ENCODE data around the gene SRGAP1. TPM values are rescaled to one million over a fixed set of nuclear protein-coding genes. Genes with fewer than 3 reads are reported as not detected.

SRGAP1 gene
- total and polyA plus RNA-seq, 2 of the 8 experiments (the other 6 are each of a cell fraction or from before 2014, with no cell fraction given) = 3.2 to 7.3 TPM

GRCh38 chr12:64186789-64187188 lies 342.3 kb downstream of the SRGAP1 start (continued):
- no peak for TF ChIP-seq CHD7 (IDR thresholded peaks at IDR 0.05; ENCODE audit: insufficient replicate concordance, low read length)
- TF ChIP-seq CHD1 (IDR thresholded peaks at IDR 0.05; ENCODE audit: low read depth, low read length) = no peak
- TF ChIP-seq CBX8 (IDR thresholded peaks at IDR 0.05; ENCODE audit: borderline replicate concordance, low read depth, low read length) = no peak
- TF ChIP-seq PHF8 (conservative IDR thresholded peaks at IDR 0.05; ENCODE audit: low read depth, low read length) = no peak
- TF ChIP-seq GABPA (IDR thresholded peaks at IDR 0.05; ENCODE audit: borderline replicate concordance, insufficient read depth, low read length) = no peak
- no peak for TF ChIP-seq CTBP2 (IDR thresholded peaks at IDR 0.05; ENCODE audit: borderline replicate concordance, insufficient read depth, insufficient read length, low read length)
- TF ChIP-seq TBP (IDR thresholded peaks at IDR 0.05; ENCODE audit: low read depth, low read length) = no peak
- no peak for TF ChIP-seq E2F6 (IDR thresholded peaks at IDR 0.05)
- no peak for TF ChIP-seq CREB1 (IDR thresholded peaks at IDR 0.05)
